Fibroblast of pulmonary artery (primary cell): ENCODE measurements around the gene SLC9A8.

ENCODE experiments used
- DNase-seq: peaks from one replicate; pipeline ENCODE4 v3.0.0-alpha.2; 2010; ENCODE audit warnings: low read depth
- H3K4me3 ChIP-seq: replicated peaks from 2 replicates; pipeline ENCODE4 v1.5.1; 2011; ENCODE audit warnings: low read depth, mild to moderate bottlenecking, control low read depth, low read length, moderate library complexity
- CTCF ChIP-seq: IDR thresholded peaks from 2 replicates; pipeline ENCODE4 v1.5.1; 2011; ENCODE audit warnings: mild to moderate bottlenecking, control low read depth, low read length, inconsistent platforms; ENCODE audit errors: missing control alignments

SLC9A8 gene

GRCh38 chr20:49818816-49819215 lies 6.2 kb downstream of the SLC9A8 start:
- TF ChIP-seq CTCF, result no peak
- DNase-seq, result no peak
- no peak overlapping the region for H3K4me3 ChIP-seq

GRCh38 chr20:49819702-49820101 lies 7.1 kb downstream of the SLC9A8 start:
- no peak for TF ChIP-seq CTCF
- DNase-seq, result no peak
- H3K4me3 ChIP-seq, result no peak overlapping the region

GRCh38 chr20:49821381-49821780 lies 8.8 kb downstream of the SLC9A8 start:
- TF ChIP-seq CTCF, result no peak
- no peak for DNase-seq
- H3K4me3 ChIP-seq, result no peak overlapping the region

GRCh38 chr20:49821870-49822331 lies 9.3 kb downstream of the SLC9A8 start:
- peak; percentile 77 for DNase-seq
- peak; percentile 68 for TF ChIP-seq CTCF
- no peak overlapping the region for H3K4me3 ChIP-seq

- no peak for DNase-seq
- H3K4me3 ChIP-seq, result no peak overlapping the region
- no peak for TF ChIP-seq CTCF
These were observed 10.7 kb downstream of the SLC9A8 start for GRCh38 chr20:49823152-49823847.

- no peak overlapping the region for H3K4me3 ChIP-seq
- TF ChIP-seq CTCF, result no peak
- no peak for DNase-seq
These were observed 11.6 kb downstream of the SLC9A8 start for GRCh38 chr20:49824206-49824605.

- H3K4me3 ChIP-seq, result no peak overlapping the region
- no peak for DNase-seq
- TF ChIP-seq CTCF, result no peak
These were observed 12.9 kb downstream of the SLC9A8 start for GRCh38 chr20:49825521-49826033.
